Calu3 (cell line): ENCODE measurements around the gene ERAP2. TPM values are rescaled to one million over a fixed set of nuclear protein-coding genes. Genes with fewer than 3 reads are reported as not detected.
A peak's percentile ranks its signal among the peaks of the same experiment; 100 is the strongest.
"Not testable (repeated sequence)": the region's sequence is repeated elsewhere in the genome, so short reads cannot be mapped to it uniquely, and the experiment has no call there.

ENCODE experiments used
- BruUV-seq: library from RNA; stranded (reverse); fragments of 400-500 nt; replicated peaks from 2 replicates; lab custom pipeline; 2021; lab: Mats Ljungman, UMichigan
- CTCF ChIA-PET: fragments of 300-600 bp; sonication (Branson Sonifier 250); formaldehyde crosslinking; loops from one replicate; lab custom pipeline; 2022; ENCODE audit warnings: antibody characterized with exemption; lab: Charles Lee
- DNase-seq: peaks from one replicate; pipeline ENCODE4 v3.0.0; 2022
- H3K27ac Mint-ChIP-seq: one replicate; pipeline ENCODE4 v1.8.0; 2022; ENCODE audit warnings: mixed read lengths; ENCODE audit not compliant: unreplicated experiment
- H3K27me3 Mint-ChIP-seq: one replicate; pipeline ENCODE4 v1.8.0; 2022; ENCODE audit warnings: mixed read lengths; ENCODE audit not compliant: unreplicated experiment
- H3K36me3 Mint-ChIP-seq: one replicate; pipeline ENCODE4 v1.8.0; 2022; ENCODE audit warnings: mild to moderate bottlenecking, moderate library complexity, mixed read lengths; ENCODE audit not compliant: insufficient read depth, unreplicated experiment
- H3K4me1 Mint-ChIP-seq: one replicate; pipeline ENCODE4 v1.8.0; 2022; ENCODE audit warnings: mild to moderate bottlenecking, low read depth, mixed read lengths; ENCODE audit not compliant: unreplicated experiment
- H3K4me3 Mint-ChIP-seq: one replicate; pipeline ENCODE4 v1.8.0; 2022; ENCODE audit warnings: mild to moderate bottlenecking, low read depth, moderate library complexity, mixed read lengths; ENCODE audit not compliant: unreplicated experiment
- H3K9me3 Mint-ChIP-seq: one replicate; pipeline ENCODE4 v1.8.0; 2022; ENCODE audit warnings: low read depth, mixed read lengths; ENCODE audit not compliant: unreplicated experiment
- CTCF ChIP-seq: fragments of 200-600 bp; IDR thresholded peaks from one replicate; pipeline ENCODE4 v1.8.0; 2022; ENCODE audit warnings: antibody characterized with exemption; ENCODE audit not compliant: unreplicated experiment
- intact Hi-C: fragments of 100-400 bp; cut with micrococcal nuclease; formaldehyde crosslinking; loops from one replicate; pipeline ENCODE4 v1.10.0; 2022; ENCODE audit not compliant: unreplicated experiment
- total RNA-seq: library from RNA; stranded (reverse); gene quantifications from 2 replicates; pipeline ENCODE4 v1.2.3, GENCODE V29; 2022

The ERAP2 gene
- total RNA-seq, 1 experiment from 2014 or later: 67.7 TPM

- H3K4me1 Mint-ChIP-seq: peaks cover 27% of the 10 kb centered on the region
- CTCF ChIA-PET: no interaction called here
- DNase-seq: no peak
- intact Hi-C loops: loop anchor here (5.0 kb wide), 1 partner anchor 262 kb away; no protein-coding TSS in a partner anchor
- no peak for TF ChIP-seq CTCF
- no TSS peak for BruUV-seq
- peak overlapping the region; percentile 67 for H3K4me3 Mint-ChIP-seq
- H3K9me3 Mint-ChIP-seq: no peaks in the 10 kb centered on the region
- H3K27ac Mint-ChIP-seq: no peak overlapping the region
- peaks cover 23% of the 10 kb centered on the region for H3K36me3 Mint-ChIP-seq
- H3K27me3 Mint-ChIP-seq: no peaks in the 10 kb centered on the region
These were observed 1.7 kb upstream of the ERAP2 start for GRCh38 chr5:96874631-96875030.

GRCh38 chr5:96875791-96876291 is 459 bp upstream of the ERAP2 start:
- peak overlapping the region; percentile 67 for H3K4me3 Mint-ChIP-seq
- H3K9me3 Mint-ChIP-seq: peaks cover 6% of the 10 kb centered on the region
- CTCF ChIA-PET: interaction anchor here (0.6 to 1.7 kb wide), 4 partner anchors 9 to 68 kb away, joined by 3 to 8 read pairs (median 4); partner anchors contain the start of gene ERAP1
- H3K4me1 Mint-ChIP-seq: peaks cover 39% of the 10 kb centered on the region
- intact Hi-C loops: loop anchor here (1.0 to 5.0 kb wide), 2 partner anchors 59 to 264 kb away; no protein-coding TSS in a partner anchor
- BruUV-seq: no TSS peak
- no peaks in the 10 kb centered on the region for H3K27me3 Mint-ChIP-seq
- TF ChIP-seq CTCF: no peak
- peaks cover 31% of the 10 kb centered on the region for H3K36me3 Mint-ChIP-seq
- peak overlapping the region; percentile 76 for H3K27ac Mint-ChIP-seq
- no peak for DNase-seq

GRCh38 chr5:96876977-96877469 is 723 bp downstream of the ERAP2 start:
- peak overlapping the region; percentile 76 for H3K27ac Mint-ChIP-seq
- H3K27me3 Mint-ChIP-seq, H3K9me3 Mint-ChIP-seq, DNase-seq, BruUV-seq: not testable (repeated sequence)
- intact Hi-C loops: loop anchor here (1.0 to 5.0 kb wide), 2 partner anchors 58 to 265 kb away; no protein-coding TSS in a partner anchor
- peaks cover 33% of the 10 kb centered on the region for H3K36me3 Mint-ChIP-seq
- peaks cover 51% of the 10 kb centered on the region for H3K4me1 Mint-ChIP-seq
- CTCF ChIA-PET: interaction anchor here (0.6 to 2.1 kb wide), 5 partner anchors 8 to 217 kb away, joined by 3 to 10 read pairs (median 5); partner anchors contain the start of gene ERAP1
- peak overlapping the region; percentile 67 for H3K4me3 Mint-ChIP-seq

GRCh38 chr5:96879665-96880064 is 3.4 kb downstream of the ERAP2 start:
- Mint-ChIP-seq H3K36me3 (peaks cover 35% of the 10 kb centered on the region), H3K4me1 (peaks cover 48% of the 10 kb centered on the region), H3K9me3 (peaks cover 6% of the 10 kb centered on the region), H3K27ac (no peak overlapping the region), H3K4me3 (no peak overlapping the region), H3K27me3 (no peaks in the 10 kb centered on the region)
- TF ChIP-seq CTCF: no peak
- BruUV-seq: no TSS peak
- intact Hi-C loops: loop anchor here (5.0 kb wide), 2 partner anchors 267 to 283 kb away; no protein-coding TSS in a partner anchor
- CTCF ChIA-PET: no interaction called here
- no peak for DNase-seq
